ENCODE measurements around the gene MLXIPL.

GRCh38 chr7:73618538-73618937, 5.8 kb downstream of the MLXIPL start:
- no peak for TF ChIP-seq CTCF (conservative IDR thresholded peaks at IDR 0.05; ENCODE audit: low read length)
- no peak for TF ChIP-seq EZH2phosphoT487 (IDR thresholded peaks at IDR 0.05; ENCODE audit: borderline replicate concordance, low read depth, low read length)
